Ovary (tissue), 3 donors: ENCODE results near the gene DSCAML1.

ENCODE experiments used
- POLR2A ChIP-seq: fragments of 450-650 bp; IDR thresholded peaks from one replicate; pipeline ENCODE4 v1.6.1; 2017; ENCODE audit warnings: antibody characterized with exemption, mild to moderate bottlenecking, moderate library complexity
- TF ChIP-seq, protein P1 (sequence below), 3 donors: fragments of 450-650 bp in 2 of 3; fragments of 200-600 bp in 1 of 3; IDR thresholded peaks; one replicate each; pipeline versions ENCODE4 v1.5.1 to v1.8.0; 2016 to 2022; ENCODE audit warnings: antibody characterized with exemption in 3 of 3, mild to moderate bottlenecking in 1 of 3
- donor health status: DM: no; HTN: no; CAD: no.

- TF ChIP-seq, protein P1, sequence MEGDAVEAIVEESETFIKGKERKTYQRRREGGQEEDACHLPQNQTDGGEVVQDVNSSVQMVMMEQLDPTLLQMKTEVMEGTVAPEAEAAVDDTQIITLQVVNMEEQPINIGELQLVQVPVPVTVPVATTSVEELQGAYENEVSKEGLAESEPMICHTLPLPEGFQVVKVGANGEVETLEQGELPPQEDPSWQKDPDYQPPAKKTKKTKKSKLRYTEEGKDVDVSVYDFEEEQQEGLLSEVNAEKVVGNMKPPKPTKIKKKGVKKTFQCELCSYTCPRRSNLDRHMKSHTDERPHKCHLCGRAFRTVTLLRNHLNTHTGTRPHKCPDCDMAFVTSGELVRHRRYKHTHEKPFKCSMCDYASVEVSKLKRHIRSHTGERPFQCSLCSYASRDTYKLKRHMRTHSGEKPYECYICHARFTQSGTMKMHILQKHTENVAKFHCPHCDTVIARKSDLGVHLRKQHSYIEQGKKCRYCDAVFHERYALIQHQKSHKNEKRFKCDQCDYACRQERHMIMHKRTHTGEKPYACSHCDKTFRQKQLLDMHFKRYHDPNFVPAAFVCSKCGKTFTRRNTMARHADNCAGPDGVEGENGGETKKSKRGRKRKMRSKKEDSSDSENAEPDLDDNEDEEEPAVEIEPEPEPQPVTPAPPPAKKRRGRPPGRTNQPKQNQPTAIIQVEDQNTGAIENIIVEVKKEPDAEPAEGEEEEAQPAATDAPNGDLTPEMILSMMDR (IDR thresholded peaks at IDR 0.05) = no peak
- TF ChIP-seq POLR2A = no peak
Observed at GRCh38 chr11:117821431-117821830, 24.4 kb upstream of the DSCAML1 start.
